GM19397 (cell line): ENCODE measurements around the gene SIRT6.
"Not testable (repeated sequence)": the region's sequence is repeated elsewhere in the genome, so short reads cannot be mapped to it uniquely, and the experiment has no call there.

Source experiments
- ATAC-seq: cut with Tn5 transposase; IDR thresholded peaks from one replicate; pipeline ENCODE4 v1.9.1; 2021; ENCODE audit warnings: mild to moderate bottlenecking, moderate library complexity; ENCODE audit not compliant: unreplicated experiment

SIRT6 gene

GRCh38 chr19:4138445-4138844 is 43.9 kb downstream of the SIRT6 start:
- no peak for ATAC-seq

DNA sequence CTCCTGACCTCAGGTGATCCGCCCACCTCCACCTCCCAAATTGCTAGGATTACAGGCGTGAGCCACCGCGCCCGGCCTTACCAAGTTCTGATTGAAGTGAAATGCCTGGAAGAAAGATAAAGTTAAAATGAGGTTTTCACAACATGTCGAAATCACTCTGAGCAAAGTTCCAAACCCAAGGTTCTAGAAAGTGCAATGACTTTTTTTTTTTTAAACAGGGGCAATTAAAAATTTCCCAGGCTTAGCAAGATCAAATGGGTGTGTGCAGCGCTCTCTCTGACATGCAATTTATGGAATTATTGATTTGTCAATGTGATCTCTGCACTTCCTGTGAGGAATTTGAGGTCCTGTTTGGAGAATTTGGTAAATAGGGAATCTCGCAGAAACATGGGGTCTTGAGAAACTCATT is 45.7 kb downstream of the SIRT6 start:
- ATAC-seq, result no peak

DNA sequence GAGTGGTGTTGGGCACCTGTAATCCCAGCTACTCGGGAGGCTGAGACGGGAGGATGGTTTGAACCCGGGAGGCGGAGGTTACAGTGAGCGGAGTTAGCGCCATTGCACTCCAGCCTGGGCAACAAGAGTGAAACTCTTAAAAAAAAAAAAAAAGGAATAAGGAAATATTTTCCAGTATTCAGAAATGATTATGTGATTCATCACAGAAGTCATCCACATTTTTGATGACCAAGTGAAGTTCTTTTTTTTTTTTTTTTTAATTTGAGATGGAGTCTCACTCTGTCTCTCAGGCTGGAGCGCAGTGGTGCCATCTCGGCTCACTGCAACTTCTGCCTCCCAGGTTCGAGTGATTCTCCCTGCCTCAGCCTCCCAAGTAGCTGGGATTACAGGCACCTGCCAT is 47.0 kb downstream of the SIRT6 start:
- ATAC-seq, result not testable (repeated sequence)

DNA sequence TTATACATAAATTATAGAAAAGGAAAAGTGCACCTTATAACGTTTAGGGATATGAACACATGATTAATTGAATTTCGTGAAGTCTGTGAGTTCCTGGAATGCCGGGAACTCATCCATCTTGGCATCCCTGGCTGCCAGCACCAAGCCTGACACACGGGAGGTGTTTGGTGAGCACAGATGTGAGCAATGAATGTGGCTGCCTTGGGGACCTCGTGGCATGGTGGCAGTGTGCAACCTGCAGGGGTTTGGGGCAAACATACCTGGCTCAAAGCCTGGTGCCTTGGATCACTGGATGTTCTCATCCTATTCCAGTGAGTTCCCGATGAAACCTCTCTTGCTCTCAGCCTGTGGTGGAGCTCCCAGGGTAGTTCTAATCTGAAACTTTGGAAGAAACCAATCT is 48.0 kb downstream of the SIRT6 start:
- no peak for ATAC-seq

DNA sequence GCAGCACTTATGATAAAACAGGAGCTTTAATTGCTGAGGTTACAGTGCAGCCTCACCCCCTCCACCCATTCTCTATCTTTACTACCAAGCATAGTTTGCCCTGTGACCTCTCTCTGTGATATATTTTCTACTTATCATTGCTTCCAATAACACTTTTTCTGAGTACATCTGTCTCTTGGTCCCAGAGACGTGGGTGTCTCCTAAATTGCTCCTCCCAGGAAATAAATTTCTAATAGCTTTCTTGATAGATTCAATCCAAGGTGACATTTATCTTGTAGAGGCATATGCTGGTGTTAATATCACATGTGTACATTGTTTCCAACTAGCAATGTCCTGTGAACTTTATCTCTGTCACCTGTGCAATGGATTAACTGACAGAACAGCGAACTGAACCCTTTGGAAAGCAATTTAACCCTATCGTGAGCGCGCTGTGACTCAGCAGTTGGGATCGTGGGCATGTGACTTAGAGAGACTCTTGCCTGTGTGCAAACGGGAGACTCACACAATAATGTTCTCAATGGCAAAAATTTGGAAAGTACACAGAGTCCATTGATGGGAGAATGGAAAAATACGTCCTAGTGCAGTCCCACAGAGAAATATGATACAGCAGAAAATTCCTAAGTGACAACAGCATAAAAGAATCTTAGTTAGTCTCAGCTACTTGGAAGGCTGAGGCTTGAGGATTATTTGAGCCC is 51.5 kb downstream of the SIRT6 start:
- ATAC-seq, result no peak

- ATAC-seq, result not testable (repeated sequence)
Measured at GRCh38 chr19:4129050-4129449, 53.3 kb downstream of the SIRT6 start.

DNA sequence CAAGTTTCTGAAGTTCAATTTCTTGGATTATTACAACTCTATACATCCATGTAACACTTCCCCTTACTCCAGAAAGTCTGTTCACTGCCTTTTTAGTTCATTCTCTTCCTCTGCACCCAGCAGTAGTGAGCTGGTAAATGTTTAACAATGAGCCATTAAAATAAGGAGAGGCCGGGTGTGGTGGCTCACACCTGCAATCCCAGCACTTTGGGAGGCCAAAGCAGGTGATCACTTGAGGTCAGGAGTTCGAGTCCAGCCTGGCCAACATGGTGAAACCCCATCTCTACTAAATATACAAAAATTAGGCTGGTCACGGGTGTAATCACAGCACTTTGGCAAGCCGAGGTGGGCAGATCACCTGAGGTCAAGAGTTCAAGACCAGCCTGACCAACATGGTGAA is 55.0 kb downstream of the SIRT6 start:
- ATAC-seq, result not testable (repeated sequence)

- ATAC-seq, result no peak
Measured at GRCh38 chr19:4124638-4125037, 57.7 kb downstream of the SIRT6 start.
